GM19025 (cell line): ENCODE data around the gene OR7D4.
"Not testable (repeated sequence)": the region's sequence is repeated elsewhere in the genome, so short reads cannot be mapped to it uniquely, and the experiment has no call there.

ENCODE experiments used
- ATAC-seq: cut with Tn5 transposase; IDR thresholded peaks from one replicate; pipeline ENCODE4 v1.9.1; 2021; ENCODE audit warnings: mild to moderate bottlenecking, low read depth, moderate library complexity; ENCODE audit not compliant: unreplicated experiment

Gene OR7D4

DNA sequence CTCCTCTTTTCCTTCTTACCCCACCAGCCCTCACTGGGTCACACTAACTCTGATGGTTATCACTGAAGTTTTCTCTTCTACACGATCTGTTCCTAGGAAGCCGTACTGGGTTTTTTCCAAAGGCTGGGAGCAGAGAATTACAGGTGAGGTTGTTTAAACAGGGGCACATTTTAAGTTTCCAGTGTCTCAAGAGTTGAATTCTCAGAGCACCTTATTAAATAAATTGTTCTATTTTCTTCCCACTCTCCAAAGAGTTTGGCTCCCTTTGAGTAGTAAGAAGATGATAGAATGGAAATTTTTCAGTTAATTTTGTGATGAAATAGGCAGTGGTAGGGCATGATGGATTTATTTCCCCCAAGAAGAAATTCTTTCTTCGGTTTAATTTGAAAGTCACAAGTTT is at the start of gene OR7D4:
Gene OR7D4, minus strand, starts transcription at position 101 of the 400 bp plus-strand sequence. CDS start 4,752 bp downstream, outside the sequence.
- no peak for ATAC-seq

DNA sequence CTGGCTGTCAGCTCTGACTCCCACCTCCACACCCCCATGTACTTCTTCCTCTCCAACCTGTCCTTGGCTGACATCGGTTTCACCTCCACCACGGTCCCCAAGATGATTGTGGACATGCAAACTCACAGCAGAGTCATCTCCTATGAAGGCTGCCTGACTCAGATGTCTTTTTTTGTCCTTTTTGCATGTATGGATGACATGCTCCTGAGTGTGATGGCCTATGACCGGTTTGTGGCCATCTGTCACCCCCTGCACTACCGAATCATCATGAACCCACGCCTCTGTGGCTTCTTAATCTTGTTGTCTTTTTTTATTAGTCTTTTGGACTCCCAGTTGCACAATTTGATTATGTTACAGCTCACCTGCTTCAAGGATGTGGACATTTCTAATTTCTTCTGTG is 31.8 kb upstream of the OR7D4 start:
- ATAC-seq, result no peak

DNA sequence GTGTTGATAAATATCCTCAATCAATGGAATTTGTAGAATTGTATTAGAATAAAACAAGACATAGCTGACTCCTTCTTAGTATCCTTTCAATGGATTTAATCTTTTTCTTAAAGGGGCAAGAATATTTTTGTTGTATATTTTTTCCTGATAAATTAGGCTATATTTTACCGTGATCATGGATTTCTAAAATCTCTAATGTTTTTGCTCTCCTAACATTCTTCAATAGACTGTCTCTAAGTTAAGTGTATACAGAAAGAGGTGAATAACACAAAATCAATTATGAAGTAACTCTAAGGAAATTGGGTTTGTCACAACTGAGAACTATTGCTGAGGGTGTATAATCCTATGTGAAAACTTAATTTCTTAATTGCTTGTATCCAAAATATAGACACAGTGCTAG is 31.2 kb upstream of the OR7D4 start, which contains the start of gene OR7E24:
Gene OR7E24, plus strand, starts transcription at position 301 of the 400 bp plus-strand sequence. CDS start 114 bp downstream, outside the sequence.
- no peak for ATAC-seq

DNA sequence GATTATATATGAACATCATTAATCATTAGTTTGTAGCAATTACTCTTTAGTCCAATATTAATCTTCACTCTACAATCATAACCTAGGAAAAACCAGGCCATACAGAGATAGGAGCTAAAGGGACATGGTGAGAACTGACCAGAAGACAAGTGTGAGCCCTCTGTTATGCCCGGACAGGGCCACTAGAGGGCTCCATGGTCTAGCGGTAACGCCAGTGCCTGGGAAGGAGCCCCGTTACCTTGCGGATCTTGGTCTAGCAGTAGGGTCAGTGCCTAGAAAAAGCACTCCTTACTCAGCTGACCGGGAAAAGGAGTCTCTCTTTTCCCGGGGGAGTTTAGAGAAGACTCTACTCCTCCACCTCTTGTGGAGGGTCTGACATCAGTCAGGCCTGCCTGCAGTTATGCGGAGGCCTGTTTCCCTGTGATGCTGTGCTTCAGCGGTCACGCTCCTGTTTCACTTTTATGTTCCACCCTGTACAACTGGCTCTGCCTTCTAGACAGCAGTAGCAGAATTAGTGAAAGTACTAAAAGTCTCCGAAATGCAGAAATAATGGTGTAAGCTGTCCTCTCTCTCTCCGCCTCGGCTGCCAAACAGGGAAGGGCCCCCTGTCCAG is 13.8 kb downstream of the OR7D4 start:
- no peak for ATAC-seq

DNA sequence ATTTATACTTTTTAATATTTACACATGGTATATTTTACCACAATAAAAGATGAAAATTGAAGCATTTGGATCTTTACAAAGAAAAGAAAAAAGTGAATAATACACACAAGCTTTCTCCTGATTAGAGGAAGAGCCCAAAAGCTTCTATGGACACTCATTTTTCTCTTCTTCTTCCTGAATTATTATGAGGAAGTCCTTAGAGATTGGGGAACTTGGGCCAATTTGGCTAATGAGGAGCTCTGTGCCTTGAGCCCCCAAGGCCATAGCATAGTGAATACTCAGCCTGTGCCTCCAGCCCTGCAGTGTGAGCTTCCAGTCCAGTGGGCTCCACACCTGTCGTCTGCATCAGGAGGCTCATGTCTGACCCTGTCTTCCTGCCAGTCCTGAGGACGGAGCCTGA is 21.3 kb downstream of the OR7D4 start:
- ATAC-seq, result not testable (repeated sequence)

DNA sequence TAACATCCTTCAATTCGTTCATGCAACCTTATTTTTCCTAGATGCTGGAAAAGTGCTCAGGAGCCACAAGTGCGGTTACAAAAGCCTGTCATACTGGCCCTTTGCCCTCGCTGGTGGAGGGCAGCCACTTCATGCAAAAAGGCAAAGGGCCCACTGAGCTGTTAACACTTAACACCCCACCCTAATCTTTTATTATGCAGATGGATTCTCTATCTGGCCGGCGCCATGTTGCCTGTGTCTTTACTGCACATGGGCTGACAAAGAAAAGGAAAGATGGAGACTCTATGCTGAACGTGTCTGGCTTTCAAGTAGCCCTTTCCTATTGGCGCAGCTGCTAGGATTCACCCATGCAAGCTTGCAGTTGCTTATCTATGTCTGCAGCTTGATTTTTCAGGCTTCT is 29.9 kb downstream of the OR7D4 start:
- no peak for ATAC-seq

DNA sequence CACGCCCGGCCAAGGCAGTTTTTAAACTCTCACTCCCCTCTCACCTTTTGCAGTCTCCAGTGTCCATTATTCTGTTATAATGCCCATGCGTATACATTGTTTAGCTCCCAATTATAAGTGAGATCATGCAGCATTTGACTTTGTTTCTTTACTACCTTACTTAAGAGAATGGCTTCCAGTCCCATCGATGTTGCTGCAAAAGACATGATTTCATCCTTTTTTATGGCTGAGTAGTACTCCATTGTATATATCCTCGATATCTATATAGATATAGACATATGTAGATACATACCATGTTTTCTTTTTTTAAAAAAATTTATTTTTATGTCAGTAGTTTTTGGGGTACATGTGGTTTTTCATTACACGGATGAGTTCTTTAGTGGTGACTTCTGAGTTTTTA is 32.2 kb downstream of the OR7D4 start:
- ATAC-seq, result no peak

DNA sequence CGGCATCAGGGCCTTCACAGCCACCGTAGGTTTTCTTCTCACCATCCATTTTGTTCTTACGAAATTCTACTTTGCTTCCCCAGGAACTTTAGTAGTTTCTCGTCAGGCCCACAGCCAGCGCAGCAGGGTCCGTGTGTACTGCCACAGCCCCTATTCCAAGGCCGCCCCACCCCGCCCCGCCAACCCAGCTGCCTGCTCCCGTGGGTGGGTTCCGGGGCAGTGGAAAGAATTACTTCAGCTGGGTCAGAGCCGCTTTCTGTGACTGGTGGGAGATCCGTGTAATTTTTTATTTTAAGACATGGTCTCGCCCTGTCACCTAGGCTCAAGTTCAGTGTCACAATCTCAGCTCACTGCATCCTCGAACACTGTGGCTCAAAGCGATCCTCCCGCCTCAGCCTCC is 36.4 kb downstream of the OR7D4 start:
- ATAC-seq, result no peak

DNA sequence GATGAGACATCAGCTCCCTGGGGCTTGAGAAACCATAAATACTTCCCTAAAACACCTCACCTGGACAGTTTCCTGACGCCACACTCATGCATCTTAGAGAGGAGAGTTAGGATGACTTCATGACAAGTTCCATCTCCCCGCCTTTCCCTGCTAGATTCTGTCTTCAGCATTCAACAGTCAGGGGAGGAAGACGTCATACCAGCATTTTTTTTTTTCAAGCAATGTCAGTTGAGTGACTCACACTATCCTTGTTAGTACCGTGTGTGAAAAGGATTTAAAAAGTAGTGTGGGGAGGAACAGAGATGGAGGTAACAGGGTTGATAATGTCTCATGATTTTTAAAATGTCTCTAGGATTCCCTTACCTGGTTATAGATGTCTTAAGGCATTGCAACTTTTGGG is 40.5 kb downstream of the OR7D4 start, which contains the start of gene OR7D2:
Gene OR7D2, plus strand, starts transcription at position 79 of the 400 bp plus-strand sequence. CDS start 6,803 bp downstream, outside the sequence.
- no peak for ATAC-seq

DNA sequence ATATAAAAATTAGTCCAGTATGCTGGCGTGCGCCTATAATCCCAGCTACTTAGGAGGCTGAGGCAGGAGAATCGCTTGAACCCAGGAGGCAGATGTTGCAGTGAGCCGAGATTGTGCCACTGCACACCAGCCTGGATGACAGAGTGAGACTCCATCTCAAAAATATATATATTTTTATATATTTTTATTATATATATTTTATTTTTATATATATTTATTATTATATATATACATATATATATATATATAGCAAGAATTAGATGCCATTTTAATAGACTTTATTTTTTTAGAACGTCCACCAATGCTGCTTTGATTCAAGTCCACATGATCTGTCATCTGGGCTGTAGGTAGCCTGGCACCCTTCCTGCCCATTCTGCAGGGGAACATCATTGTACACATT is 44.1 kb downstream of the OR7D4 start:
- no peak for ATAC-seq

DNA sequence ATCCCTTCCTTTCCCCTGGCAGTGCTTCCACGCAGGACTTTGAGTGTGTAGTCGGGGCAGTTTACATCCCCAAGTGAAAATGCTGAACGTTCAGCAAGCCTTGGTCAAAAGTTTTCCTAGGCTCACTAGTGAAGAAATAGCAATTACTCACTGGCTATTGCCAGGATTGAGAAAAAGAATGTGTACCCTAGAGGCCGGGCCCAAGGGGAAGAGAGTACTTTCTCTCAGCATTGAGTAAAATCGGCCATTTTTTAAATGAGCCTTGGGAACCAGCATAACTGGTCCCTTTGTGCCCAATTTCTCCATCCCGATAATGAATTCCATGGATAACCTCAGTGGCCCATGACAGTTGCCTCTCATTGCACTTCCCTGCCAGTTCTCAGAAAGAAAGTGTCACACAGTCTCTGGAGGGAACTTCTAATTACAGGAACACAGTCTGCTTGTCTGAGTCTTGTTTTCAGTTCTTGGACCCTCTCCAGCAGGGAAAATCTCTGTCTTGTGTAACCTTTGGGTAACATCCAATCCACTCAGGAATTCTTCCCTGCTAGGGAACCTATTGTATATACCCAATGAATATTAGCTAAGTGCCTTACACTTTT is 47.9 kb downstream of the OR7D4 start:
- ATAC-seq, result no peak

DNA sequence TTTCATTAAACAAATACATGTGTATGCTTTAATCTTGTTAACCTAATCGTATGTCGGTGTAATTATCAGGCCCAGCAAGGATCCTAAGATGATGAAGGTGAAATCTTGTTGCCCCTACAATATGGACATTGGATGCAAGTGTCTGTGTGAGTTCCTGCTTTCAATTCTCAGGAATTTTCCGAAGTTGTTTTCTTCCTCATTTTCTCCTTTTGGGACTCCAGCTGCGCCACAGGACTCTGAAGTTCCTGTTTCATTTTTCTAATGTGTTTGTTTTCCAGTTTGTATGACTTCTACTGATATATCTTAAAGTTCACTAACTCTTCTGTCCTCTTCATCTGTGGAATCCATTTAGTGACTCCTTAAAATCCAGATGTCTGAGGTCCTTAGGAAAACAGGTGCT is 52.5 kb downstream of the OR7D4 start:
- ATAC-seq, result no peak

DNA sequence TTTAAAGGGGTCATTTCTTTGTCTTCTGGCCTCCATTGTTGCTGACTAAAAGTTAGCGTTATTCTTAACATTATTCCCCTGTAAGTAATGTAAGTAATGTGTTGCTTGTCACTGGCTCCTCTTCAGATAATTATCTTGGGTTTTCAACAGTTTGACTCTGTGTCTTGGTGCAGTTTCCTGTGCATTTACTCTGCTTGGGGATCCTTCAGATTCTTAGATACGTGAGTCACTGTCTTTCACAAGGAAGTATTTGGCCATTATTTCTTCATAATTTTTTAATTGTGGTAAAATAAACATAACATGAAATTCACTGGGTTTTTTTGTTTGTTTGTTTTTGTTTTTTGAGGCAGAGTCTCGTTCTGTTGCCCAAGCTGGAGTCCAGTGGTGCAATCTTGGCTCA is 54.1 kb downstream of the OR7D4 start:
- ATAC-seq, result no peak

DNA sequence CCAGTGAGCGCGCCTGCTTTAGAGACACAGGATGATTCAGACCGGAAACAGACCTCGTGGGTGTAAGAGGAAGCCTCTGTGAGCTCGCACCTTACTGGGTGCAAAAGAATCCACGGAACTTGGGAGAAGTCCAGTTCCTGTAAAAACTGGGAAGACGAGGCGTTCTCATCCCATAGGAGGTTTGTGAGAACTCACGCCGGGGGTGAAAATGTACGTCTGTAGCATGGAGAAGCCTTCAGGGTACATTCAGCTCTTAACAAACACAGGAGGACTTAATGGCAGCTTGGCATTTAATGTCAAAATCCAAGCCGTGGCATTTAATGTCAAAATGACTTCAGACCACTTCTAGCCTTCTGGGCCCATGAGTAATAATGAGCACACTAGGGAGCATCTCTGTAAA is 58.0 kb downstream of the OR7D4 start:
- ATAC-seq, result no peak
